PC-3 (cell line): ENCODE results near the gene DEFB126.

Experiments
- EZH2 ChIP-seq: fragments of 300-600 bp; sonication (generic); IDR thresholded peaks from one replicate; pipeline ENCODE4 v1.6.1; 2017; ENCODE audit warnings: antibody characterized with exemption, mild to moderate bottlenecking, low read length; ENCODE audit not compliant: unreplicated experiment
- EZH2phosphoT487 ChIP-seq: fragments of 300-600 bp; sonication (generic); IDR thresholded peaks from 2 replicates; pipeline ENCODE4 v1.6.1; 2018; ENCODE audit warnings: mild to moderate bottlenecking, antibody characterized with exemption, low read length, borderline replicate concordance
- TF ChIP-seq, protein P1 (sequence below): fragments of 300-600 bp; sonication (generic); conservative IDR thresholded peaks from 2 replicates; pipeline ENCODE4 v1.5.1; 2017; ENCODE audit warnings: antibody characterized with exemption, low read depth, mild to moderate bottlenecking, low read length

DNA sequence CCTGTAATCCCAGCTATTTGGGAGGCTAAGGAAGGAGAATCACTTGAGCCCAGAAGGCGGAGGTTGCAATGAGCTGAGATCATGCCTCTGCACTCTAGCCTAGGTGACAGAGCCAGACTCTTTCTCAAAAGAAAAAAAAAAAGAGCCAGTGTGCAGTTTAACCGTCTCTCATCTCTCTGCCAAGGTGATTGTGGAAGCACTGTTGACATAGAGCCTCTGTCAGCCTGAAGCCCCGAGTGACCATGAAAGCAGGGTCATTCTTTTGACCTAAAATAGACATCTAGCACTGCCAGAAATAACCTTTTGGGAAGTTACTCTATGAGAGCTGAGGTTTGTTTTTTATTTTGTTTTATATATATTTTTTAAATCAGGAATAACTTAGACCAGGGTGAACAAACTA is 22.2 kb downstream of the DEFB126 start:
- TF ChIP-seq, protein P1, sequence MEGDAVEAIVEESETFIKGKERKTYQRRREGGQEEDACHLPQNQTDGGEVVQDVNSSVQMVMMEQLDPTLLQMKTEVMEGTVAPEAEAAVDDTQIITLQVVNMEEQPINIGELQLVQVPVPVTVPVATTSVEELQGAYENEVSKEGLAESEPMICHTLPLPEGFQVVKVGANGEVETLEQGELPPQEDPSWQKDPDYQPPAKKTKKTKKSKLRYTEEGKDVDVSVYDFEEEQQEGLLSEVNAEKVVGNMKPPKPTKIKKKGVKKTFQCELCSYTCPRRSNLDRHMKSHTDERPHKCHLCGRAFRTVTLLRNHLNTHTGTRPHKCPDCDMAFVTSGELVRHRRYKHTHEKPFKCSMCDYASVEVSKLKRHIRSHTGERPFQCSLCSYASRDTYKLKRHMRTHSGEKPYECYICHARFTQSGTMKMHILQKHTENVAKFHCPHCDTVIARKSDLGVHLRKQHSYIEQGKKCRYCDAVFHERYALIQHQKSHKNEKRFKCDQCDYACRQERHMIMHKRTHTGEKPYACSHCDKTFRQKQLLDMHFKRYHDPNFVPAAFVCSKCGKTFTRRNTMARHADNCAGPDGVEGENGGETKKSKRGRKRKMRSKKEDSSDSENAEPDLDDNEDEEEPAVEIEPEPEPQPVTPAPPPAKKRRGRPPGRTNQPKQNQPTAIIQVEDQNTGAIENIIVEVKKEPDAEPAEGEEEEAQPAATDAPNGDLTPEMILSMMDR, result no peak
- TF ChIP-seq EZH2phosphoT487 (no peak), EZH2 (no peak)
